Sciatic nerve (tissue), 2 donors: ENCODE data around the gene CFAP77. TPM values are rescaled to one million over a fixed set of nuclear protein-coding genes. Genes with fewer than 3 reads are reported as not detected.

Experiments used
- ATAC-seq: fragments of 200-7000 bp; cut with Tn5 transposase; one replicate; pipeline ENCODE4 v1.9.1; 2020; ENCODE audit warnings: mild to moderate bottlenecking, moderate library complexity
- DNase-seq: peaks from one replicate; pipeline ENCODE4 v3.0.0-alpha.2; 2020; ENCODE audit warnings: low spot score
- intact Hi-C: fragments of 100-400 bp; cut with DNase I; formaldehyde crosslinking; loops from one replicate; pipeline ENCODE4 v1.14.2; 2022
- total RNA-seq: library from RNA; stranded (reverse); fragmentation: NEBNext Ultra II Directional; extraction: Animal tissue kit (Norgen Biotek cat#: 25700); gene quantifications from one replicate; pipeline ENCODE4 v1.2.1, GENCODE V29; 2021
- donor health status: DM: no; HTN: no; CAD: no.
- donor health status: DM: no; HTN: no; CAD: no.

CFAP77 gene
- total RNA-seq, 1 donor from 2014 or later, result not detected

DNA sequence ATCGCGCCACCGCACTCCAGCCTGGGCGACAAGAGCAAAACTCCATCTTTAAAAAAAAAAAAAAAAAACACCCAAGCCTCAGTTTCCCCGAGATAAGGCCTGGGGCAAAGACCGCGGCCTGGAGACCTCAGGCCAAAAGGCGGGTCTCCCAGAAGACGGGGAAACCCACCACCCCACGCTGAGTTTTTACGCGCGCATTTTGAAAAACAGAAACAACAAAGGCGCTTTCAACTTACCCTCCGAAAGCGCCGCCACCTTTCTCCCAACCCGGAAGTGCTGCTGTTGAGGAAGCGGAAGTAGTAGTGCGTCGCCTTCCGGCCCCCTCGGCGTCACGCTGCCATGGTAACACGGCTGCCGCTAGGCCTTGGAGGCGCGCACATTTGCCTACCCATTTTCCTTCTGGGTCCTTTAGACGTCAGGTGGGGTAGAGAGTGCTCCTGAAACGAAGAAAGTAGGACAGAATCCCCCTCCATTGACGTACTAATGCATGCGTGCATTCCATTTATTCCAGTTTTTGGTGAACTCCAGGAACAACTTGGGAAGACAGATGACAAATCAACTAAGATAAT lies 3.4 kb upstream of the CFAP77 start, which contains the start of gene TTF1:
TSS of gene TTF1 (minus strand) at position 287 of the 569 bp plus-strand sequence. CDS start 4,019 bp downstream, outside the sequence.
- peak; percentile 95 for DNase-seq
- intact Hi-C loops, result no loop called here
- peak; percentile 97 for ATAC-seq

DNA sequence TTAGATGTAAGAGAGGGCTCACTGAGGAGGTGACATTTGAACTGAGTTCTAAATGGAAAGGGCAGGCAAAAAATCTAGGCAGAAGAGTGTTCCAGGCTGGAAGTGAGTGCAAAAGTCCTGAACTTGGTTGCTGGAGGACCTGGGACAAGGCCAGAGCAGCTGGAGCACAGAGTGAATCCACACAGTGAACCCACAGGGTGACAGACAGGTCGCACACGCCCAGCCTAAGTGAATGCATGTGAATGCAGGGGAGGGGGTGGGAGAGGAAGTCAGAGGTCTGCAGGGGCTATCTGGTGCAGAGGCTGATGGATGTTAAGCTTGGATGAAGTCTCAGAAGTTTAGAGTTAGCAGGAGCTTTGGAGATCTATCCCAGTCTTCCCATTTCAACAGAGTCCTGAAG lies 2.8 kb upstream of the CFAP77 start:
- ATAC-seq (no peak), DNase-seq (no peak)
- intact Hi-C loops, result no loop called here

DNA sequence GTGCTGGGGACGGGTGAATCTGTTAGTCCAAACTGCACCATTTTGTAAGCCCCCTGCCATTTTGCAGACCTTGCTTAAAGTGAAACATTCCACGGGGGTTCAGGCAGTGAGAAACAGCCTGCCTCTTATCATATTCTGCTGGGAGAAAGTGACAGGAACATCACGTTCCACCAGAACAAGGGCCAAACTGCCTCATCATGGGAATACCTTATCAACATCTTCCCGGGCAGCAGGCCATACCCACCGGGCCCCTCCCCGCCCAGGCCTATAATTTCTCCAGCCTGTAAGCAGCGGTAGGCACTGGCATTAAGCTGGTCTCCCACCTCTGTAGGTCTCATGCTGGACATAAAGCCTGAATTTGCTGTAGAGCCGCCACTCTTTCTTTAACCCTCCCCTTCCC lies 1.5 kb upstream of the CFAP77 start:
- DNase-seq, result no peak
- no peak for ATAC-seq
- intact Hi-C loops, result no loop called here

DNA sequence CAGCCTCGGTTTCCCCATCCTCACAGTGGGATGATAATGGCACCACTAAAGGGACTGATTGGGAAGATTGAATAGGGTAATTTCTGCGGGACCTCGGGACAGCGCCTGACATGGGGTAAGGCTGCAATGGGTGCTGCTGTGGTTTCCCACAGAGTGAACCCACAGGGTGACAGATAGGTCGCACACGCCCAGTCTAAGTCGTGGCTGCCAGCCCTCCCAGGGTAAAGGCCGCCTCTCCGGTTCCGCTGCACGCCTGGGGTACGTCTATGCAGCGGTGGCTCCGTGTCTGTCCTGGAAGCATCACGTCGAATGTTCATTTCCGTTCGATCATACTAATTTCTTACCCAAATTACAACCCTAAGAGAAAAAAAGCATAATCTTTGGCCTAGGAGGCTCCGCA lies 631 bp downstream of the CFAP77 start:
- DNase-seq (no peak), ATAC-seq (no peak)
- intact Hi-C loops, result no loop called here

DNA sequence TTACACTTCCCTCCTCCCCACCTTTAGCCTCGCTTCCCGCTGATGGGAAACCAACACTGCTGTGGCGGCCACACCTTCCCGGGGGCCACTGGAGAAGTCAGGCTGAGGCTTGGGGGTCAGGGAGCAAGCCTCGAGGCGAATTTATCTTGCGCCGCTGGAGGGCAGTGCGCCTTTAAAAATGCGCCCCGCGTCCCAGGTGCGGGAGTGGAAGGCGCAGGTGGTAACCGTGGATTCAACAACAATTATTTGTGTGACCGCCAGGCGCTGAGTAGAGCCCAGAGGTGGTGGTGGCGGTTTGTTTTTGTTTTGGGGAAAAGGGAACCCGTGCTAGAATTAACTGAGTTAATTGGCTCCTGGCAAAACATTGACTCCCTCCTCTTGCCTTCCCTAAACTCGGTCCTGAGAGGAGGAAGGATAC lies 1.1 kb downstream of the CFAP77 start:
- intact Hi-C loops, result no loop called here
- ATAC-seq (peak; percentile 40), DNase-seq (no peak)

- ATAC-seq, result no peak
- no peak for DNase-seq
- intact Hi-C loops, result no loop called here
These were observed 2.1 kb downstream of the CFAP77 start for GRCh38 chr9:132412089-132412488.

DNA sequence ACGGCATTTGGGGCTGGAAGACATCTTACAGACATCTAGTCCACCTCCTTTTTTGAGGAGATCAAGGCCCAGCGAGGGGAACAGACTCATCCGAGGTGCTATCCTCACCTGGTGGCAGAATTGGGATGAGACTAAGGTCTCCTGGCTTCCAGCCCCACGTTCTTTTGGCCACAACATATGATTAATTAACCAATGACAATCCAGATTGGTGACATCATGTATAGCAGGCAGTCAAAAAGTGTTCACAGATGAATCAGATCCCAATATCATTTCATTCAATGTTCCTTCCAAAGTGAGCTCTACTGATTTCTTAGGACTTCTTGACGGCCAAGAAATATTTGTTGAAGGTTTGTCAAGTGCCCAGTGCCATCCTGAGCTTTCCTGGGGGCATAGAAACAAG lies 3.9 kb downstream of the CFAP77 start:
- intact Hi-C loops, result no loop called here
- ATAC-seq (no peak), DNase-seq (no peak)

GRCh38 chr9:132414731-132415130 lies 4.7 kb downstream of the CFAP77 start:
- ATAC-seq (no peak), DNase-seq (no peak)
- intact Hi-C loops, result no loop called here

DNA sequence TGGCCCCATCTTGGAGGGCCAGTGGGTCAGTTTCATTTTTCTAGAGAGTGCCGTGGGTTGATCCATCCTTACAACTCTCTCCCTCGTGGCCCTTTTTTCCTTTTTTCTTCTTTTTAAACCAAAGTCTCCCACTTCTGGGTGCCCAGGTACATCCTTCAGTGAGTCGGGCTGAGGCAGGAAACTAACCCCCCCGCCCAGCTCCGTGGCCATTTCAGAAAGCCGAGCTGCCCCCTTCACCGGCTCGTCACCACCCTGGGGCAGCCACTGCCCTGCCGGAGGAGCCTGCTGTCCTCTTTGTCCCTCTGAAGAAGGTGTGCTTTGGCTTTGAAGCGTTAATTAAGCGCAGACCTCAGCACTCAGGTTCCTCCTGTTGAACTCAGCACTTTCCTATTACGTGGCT lies 5.2 kb downstream of the CFAP77 start:
- no peak for ATAC-seq

GRCh38 chr9:132418726-132419363 lies 8.8 kb downstream of the CFAP77 start:
- no peak for ATAC-seq

More for the DNA sequence above, 5.2 kb downstream of the CFAP77 start:
- intact Hi-C loops, result no loop called here
- DNase-seq, result no peak

DNA sequence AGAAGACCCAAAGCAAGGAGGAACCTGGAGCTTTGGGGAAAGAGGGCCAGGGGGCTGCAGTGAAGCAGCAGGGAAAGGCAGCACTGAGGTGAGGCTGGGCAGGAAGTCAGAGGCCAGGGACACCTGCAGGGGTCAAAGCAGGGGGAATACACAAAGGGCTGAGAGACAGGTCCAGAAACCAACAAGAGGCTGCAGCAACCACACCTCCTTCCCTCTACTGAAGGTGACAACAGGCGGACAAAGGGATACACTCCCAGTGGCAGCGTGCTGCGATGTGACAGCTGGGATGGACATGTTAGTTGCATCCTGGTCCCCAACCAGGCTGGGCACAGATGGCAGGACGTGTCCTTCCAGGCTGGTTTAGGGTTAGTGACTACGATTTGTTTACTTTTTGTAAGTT lies 12.6 kb downstream of the CFAP77 start:
- intact Hi-C loops, result no loop called here
- DNase-seq (no peak), ATAC-seq (no peak)

More at GRCh38 chr9:132418726-132419363, 8.8 kb downstream of the CFAP77 start:
- DNase-seq, result no peak
- intact Hi-C loops, result no loop called here

DNA sequence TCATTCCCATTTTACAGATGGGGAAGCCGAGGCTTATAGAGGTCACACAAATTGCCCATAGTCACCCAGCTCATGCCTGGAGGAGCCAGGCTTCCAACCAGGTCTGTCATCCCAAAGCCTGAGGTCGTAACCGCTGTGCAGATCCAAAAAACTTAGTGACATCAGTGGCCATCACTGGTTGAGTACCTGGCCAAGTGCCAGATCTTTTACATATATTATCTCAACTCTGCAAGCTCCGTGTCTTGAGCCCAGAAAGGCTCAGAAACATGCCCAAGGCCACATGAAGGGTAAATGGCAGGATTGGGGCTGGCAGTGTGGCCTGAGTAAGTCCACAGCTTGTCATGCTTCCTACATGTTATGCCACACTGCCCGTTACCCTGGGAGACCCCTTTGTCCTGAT lies 13.5 kb downstream of the CFAP77 start:
- intact Hi-C loops, result no loop called here

DNA sequence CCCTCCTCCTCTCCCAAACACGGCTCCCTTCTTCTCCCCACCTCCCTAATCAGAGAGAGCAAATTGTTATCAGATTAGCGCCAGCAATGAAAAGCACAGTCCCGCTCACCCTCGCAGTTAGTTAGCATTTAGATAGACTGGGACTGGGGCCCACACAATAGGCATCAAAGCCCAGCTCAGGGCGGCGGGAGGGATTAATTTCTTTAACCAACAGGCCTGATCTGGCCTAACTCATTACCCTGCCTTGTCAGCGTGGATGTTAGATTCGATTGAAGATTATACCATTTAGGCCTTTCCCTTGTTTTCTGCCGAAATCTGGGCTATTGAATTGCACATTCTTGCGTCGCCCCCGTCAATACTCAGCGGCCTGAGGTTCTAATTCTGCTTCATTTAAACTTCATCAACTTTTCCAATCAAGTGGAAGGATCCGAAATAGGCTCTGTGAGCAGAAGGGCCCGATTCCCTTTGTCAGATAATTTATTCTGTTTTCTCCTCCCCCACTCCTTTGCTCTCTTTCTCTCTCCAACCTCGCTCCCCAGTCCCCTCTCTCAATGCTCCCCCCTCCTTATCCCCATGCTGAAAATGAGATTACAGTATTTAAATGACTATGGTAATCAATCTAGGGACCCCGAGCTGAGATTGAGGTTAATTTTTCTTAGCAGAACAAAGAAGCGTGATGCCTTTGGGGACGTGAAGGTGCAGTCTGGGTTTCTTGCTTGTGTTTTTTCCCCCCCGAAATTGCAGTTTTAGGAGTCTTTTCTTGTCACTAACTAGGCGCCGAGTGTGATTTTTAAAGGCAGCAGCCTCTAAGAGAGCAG lies 15.1 kb downstream of the CFAP77 start:
- intact Hi-C loops, result no loop called here
- DNase-seq, result no peak
- ATAC-seq, result no peak

More for the DNA sequence above, 13.5 kb downstream of the CFAP77 start:
- DNase-seq (no peak), ATAC-seq (no peak)

- intact Hi-C loops, result no loop called here
- no peak for ATAC-seq
- DNase-seq, result no peak
These were observed 15.7 kb downstream of the CFAP77 start for GRCh38 chr9:132425675-132426062.

- ATAC-seq (no peak), DNase-seq (no peak)
- intact Hi-C loops, result no loop called here
These were observed 16.8 kb downstream of the CFAP77 start for GRCh38 chr9:132426639-132427414.

DNA sequence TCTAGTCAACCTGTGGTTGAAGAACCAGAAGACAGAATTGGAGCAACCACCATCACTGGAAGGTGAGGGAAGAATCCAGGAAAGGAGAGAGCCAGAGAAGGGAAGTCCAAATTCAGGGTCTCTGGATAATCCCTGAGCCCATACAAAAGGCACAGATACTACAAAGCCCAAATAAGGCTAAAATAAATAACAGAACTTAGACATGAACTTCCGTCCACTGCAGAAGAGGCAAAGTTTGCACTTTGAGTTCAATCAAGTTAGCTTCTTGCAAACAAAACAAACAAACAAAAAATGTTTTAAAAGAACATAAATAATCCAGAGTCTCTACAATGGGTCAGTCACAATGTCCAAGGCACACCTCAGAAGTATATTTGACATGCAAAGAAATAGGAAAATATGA lies 21.0 kb downstream of the CFAP77 start:
- no peak for ATAC-seq
- intact Hi-C loops, result no loop called here
- no peak for DNase-seq

DNA sequence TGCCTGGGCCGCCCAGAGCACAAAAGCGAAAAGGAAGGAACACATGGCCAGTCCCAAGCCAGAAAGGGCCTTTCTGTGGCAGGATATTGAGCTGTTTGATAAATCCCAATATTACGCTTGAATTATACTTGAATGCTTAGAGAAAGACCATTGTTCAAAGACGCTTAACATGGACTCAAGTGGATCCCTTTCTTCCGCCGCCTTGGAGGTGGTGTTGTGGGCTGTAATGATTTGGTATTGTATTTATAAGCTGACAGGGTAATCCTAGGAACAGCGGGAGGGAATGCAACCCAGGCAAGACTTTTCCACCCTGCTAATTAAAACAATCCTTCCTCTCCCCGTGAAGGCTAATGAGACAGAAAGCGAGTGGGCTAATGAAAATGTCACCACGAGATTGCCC lies 24.9 kb downstream of the CFAP77 start:
- intact Hi-C loops, result no loop called here
- no peak for ATAC-seq
- no peak for DNase-seq

GRCh38 chr9:132439153-132439552 lies 29.1 kb downstream of the CFAP77 start:
- ATAC-seq (no peak), DNase-seq (no peak)
- intact Hi-C loops, result no loop called here

DNA sequence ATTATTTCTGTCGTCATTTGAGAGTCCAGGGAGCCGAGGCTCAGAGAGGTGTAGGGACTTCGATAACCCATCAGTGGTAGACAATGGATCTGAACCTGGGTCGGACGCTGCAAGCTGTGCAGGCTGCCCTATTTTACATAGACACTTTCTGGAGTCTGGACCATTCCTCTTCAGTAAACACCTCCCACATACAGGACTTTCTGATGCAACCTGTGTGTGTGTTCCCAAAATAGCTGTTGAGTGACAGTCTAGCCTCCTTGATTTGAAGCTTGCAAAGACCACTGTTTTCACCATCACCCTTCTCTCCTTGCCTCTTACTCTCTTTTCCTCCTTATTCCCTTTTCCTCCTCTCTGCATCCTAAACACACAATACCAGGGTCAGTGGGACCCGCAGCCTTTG lies 30.7 kb downstream of the CFAP77 start:
- no peak for DNase-seq
- intact Hi-C loops, result no loop called here
- ATAC-seq, result no peak
